Psoas muscle (tissue), 8 donors: ENCODE results near the gene ENTHD1. TPM values are rescaled to one million over a fixed set of nuclear protein-coding genes. Genes with fewer than 3 reads are reported as not detected.

Experiments
- ATAC-seq, 4 donors: fragments of 200-7000 bp; cut with Tn5 transposase; one replicate each; pipeline ENCODE4 v1.9.1; 2020; ENCODE audit warnings: moderate library complexity in 3 of 4, mild to moderate bottlenecking in 2 of 4
- DNase-seq, 2 donors: peaks; one replicate each; pipeline ENCODE4 v3.0.0-alpha.2; 2020
- H3K27ac ChIP-seq: fragments of 200-600 bp; one replicate; pipeline ENCODE4 v1.8.0; 2022
- H3K27me3 ChIP-seq, 3 donors: fragments of 200-600 bp in 1 of 3; one replicate each; pipeline versions ENCODE4 v1.6.1 to v1.8.0; 2013 to 2022; ENCODE audit warnings: low read length in 2 of 3, mild to moderate bottlenecking in 2 of 3, moderate library complexity in 1 of 3; ENCODE audit not compliant: insufficient read depth in 3 of 3
- H3K36me3 ChIP-seq, 2 donors: fragments of 200-600 bp in 1 of 2; one replicate each; pipeline versions ENCODE4 v1.6.1 to v1.8.0; 2013 to 2022; ENCODE audit warnings: low read depth in 1 of 2, mild to moderate bottlenecking in 1 of 2, moderate library complexity in 1 of 2; ENCODE audit not compliant: insufficient read depth in 1 of 2
- H3K4me1 ChIP-seq: fragments of 200-600 bp; one replicate; pipeline ENCODE4 v1.8.0; 2022
- H3K4me3 ChIP-seq: fragments of 200-600 bp; one replicate; pipeline ENCODE4 v1.8.0; 2022; ENCODE audit warnings: mild to moderate bottlenecking
- H3K9me3 ChIP-seq: fragments of 200-600 bp; one replicate; pipeline ENCODE4 v1.8.0; 2022
- CTCF ChIP-seq: fragments of 200-600 bp; IDR thresholded peaks from one replicate; pipeline ENCODE4 v1.8.0; 2022; ENCODE audit warnings: antibody characterized with exemption
- WGBS, 3 donors: extraction: QIAGEN DNeasy Blood & Tissue Kit; methylation state at CpG; one replicate each; pipeline versions ENCODE4 v1.1.6 to v1.1.7; 2013; 5-methylcytosine and 5-hydroxymethylcytosine counted together
- intact Hi-C, 2 donors: fragments of 100-400 bp; cut with DNase I; formaldehyde crosslinking; loops; one replicate each; pipeline versions ENCODE4 v1.11.0 to v1.14.2; 2022
- polyA plus RNA-seq, 3 donors: library from polyadenylated mRNA; stranded (reverse); fragments of 200-250 nt; gene quantifications; one replicate each; pipeline ENCODE4 v1.2.3, GENCODE V29; 2013
- total RNA-seq, 4 donors: library from RNA; stranded (reverse); fragmentation: NEBNext Ultra II Directional in 2 of 4; extraction: Animal tissue kit (Norgen Biotek cat#: 25700) in 2 of 4; gene quantifications; one replicate each; pipeline versions ENCODE4 v1.2.1 to v1.2.4, GENCODE V29; 2021 to 2023
- donor health status: healthy with polysubstance abuse.
- donor health status: DM: no; HTN: no; CAD: no; lungs with moderate emphysema.
- donor health status: Bipolar disorder and iron deficiency.
- donor health status: healthy.
- donor health status: DM: yes; HTN: yes; CAD: no.
- donor health status: DM: no; HTN: no; CAD: no.
- donor health status: DM: no; HTN: no; CAD: no.
- donor health status: DM: yes; HTN: yes; CAD: no.

Gene ENTHD1
- total and polyA plus RNA-seq, 7 donors: not detected

GRCh38 chr22:39936523-39937145 lies 43.1 kb upstream of the ENTHD1 start:
- Histone ChIP-seq H3K4me1 (no peaks in the 10 kb centered on the region), H3K9me3 (no peaks in the 10 kb centered on the region), H3K36me3 (no peaks in the 10 kb centered on the region), H3K4me3 (no peak overlapping the region), H3K27ac (no peak overlapping the region), H3K27me3 (peaks cover 0 to 41% (median 2%) of the 10 kb centered on the region in 3 donors)
- 66 to 71% (median 67%) methylated on average over 6 of the region's 6 CpGs for WGBS, 3 donors
- no peak for TF ChIP-seq CTCF
- intact Hi-C loops: no loop called here
- DNase-seq (no peak), ATAC-seq (no peak)

GRCh38 chr22:39935612-39936011 lies 42.1 kb upstream of the ENTHD1 start:
- H3K36me3 ChIP-seq: no peaks in the 10 kb centered on the region
- WGBS, 3 donors: 51 to 55% (median 55%) methylated on average over 6 of the region's 6 CpGs
- H3K27ac ChIP-seq: no peak overlapping the region
- no peak for ATAC-seq
- no peak for TF ChIP-seq CTCF
- intact Hi-C loops: no loop called here
- peaks cover 2 to 48% (median 3%) of the 10 kb centered on the region in 3 donors for H3K27me3 ChIP-seq
- no peaks in the 10 kb centered on the region for H3K9me3 ChIP-seq
- H3K4me3 ChIP-seq: no peak overlapping the region
- DNase-seq: no peak
- no peaks in the 10 kb centered on the region for H3K4me1 ChIP-seq

- intact Hi-C loops: no loop called here
- DNase-seq: no peak
- Histone ChIP-seq H3K27ac (no peak overlapping the region), H3K4me1 (no peaks in the 10 kb centered on the region), H3K36me3 (no peaks in the 10 kb centered on the region), H3K4me3 (no peak overlapping the region), H3K9me3 (no peaks in the 10 kb centered on the region), H3K27me3 (peaks cover 2 to 52% (median 3%) of the 10 kb centered on the region in 3 donors)
- 75 to 82% (median 78%) methylated on average over 4 of the region's 4 CpGs for WGBS, 3 donors
- no peak for ATAC-seq
- TF ChIP-seq CTCF: no peak
Observed at GRCh38 chr22:39935116-39935515, 41.6 kb upstream of the ENTHD1 start.

GRCh38 chr22:39933741-39934140 lies 40.2 kb upstream of the ENTHD1 start:
- no peak for TF ChIP-seq CTCF
- WGBS, 3 donors: 85 to 86% (median 85%) methylated on average over 8 of the region's 8 CpGs
- Histone ChIP-seq H3K27ac (no peak overlapping the region), H3K36me3 (no peaks in the 10 kb centered on the region), H3K27me3 (peaks cover 3 to 52% (median 4%) of the 10 kb centered on the region in 3 donors), H3K9me3 (no peaks in the 10 kb centered on the region), H3K4me1 (no peaks in the 10 kb centered on the region), H3K4me3 (no peak overlapping the region)
- no peak for DNase-seq
- ATAC-seq: no peak
- intact Hi-C loops: no loop called here
